GM21423 (cell line): ENCODE measurements around the gene ALPG.
"Not testable (repeated sequence)": the region's sequence is repeated elsewhere in the genome, so short reads cannot be mapped to it uniquely, and the experiment has no call there.

Source experiments
- ATAC-seq: cut with Tn5 transposase; IDR thresholded peaks from one replicate; pipeline ENCODE4 v1.9.1; 2021; ENCODE audit warnings: mild to moderate bottlenecking, moderate library complexity; ENCODE audit not compliant: unreplicated experiment

ALPG gene

DNA sequence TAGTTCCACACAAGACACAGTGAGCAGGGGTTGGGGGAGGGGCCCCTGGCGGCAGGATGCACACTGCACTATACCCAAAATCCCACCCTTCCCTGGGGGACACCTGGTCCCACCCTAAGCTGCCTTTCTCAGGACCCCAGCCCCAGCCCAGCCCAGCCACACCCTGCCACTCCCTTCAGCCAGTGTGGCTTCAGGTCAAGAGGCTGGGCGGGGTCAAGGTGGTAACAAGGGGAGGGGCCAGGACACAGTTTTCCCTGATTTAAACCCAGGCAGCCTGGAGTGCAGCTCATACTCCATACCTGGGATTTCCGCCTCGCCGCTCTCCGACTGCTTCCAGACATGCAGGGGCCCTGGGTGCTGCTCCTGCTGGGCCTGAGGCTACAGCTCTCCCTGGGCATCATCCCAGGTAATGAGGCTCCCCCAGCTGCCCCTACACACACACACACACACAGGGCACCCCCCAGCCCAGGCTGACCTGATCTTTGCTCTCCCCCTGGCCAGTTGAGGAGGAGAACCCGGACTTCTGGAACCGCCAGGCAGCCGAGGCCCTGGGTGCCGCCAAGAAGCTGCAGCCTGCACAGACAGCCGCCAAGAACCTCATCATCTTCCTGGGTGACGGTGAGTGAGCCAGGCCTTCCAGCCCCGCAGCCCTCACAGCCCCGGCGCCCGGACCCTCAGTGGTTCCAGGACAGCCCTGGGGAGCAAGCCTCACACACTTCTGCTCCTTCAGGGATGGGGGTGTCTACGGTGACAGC, at the start of gene ALPG:
TSS of gene ALPG (plus strand) at position 289 of the 755 bp plus-strand sequence. CDS start at position 340, 51 bp downstream.
- ATAC-seq: no peak

DNA sequence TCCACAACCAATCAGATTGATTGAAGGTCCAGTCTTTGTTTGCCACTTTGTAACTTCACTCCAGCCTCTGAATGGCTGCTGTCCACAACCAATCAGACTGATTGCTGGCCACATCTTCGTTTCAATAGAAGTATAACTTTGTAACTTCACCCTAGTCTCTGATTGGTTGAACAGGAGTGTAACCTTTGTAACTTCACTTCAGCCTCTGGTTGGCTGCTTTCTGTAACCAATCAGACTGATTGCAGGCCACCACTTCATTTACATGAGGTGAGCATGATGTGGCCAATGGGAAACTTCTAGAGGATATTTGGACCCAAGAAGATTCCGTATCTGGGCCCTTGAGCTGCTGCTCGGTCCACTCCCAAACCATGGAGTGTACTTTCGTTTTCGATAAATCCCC, 45.0 kb upstream of the ALPG start:
- no peak for ATAC-seq

DNA sequence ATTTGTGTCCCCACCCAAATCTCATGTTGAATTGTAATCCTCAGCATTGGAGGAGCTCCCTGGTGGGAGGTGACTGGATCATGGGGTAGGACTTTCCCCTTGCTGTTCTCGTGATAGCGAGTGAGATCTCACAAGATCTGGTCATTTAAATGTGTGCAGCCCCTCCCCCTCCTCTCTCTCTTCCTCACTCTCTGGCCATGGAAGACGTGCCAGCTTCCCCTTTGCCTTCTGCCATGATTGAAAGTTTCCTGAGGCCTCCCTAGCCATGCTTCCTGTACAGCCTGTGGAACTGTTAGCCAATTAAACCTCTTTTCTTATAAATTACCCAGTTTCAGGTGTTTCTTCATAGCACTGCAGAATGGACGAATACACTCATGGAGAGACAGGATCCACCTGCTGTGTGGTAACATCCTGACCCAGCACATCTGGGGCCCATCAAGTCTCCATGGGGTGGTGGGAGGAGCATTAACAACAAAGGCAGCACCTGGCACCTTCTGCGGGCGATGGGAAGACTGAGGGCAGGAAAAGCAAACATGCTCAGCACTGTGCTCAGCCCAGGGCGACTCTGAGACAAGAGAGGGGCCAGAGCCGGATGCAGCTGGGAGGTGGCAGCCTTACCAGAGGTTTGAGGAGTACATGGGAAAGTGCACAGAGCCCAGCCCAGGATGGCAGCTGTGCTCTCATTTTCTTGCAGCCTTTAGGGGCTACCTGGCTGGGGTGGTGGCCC, 44.3 kb upstream of the ALPG start:
- no peak for ATAC-seq

DNA sequence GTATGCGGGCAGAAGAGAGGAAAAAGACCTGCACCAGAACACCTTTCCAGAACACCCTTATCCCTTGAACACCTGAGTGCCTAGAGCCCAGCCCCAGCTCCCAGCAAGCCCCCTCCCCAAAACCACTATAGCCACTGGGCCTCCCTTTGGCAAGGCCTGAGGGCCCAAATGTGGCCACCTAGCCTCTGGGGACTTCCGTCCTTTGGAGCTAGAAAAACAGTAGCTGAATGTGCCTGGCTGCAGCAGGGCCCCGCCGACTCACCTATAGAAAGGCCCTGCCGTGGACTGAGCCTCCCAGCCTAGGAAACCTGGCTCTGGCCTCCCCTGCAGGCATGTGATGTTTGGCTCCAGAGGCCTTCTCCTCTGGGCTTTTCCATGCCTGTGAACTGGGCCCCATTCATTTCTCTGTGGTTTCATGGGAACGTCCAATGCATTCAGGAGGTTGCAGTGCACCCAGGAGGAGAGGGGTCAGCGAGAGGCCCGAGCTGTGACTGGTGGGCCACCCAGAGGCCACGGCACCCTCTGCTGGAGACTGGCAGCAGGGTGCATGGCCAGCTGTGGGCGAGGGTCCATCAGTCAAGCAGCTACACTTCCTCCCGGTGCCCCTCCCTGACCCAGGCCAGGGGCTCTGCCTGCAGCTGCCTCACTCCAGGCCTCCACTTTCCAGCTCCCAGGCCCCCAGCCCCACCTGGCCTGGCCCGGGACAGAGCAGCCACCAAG, 43.4 kb upstream of the ALPG start:
- ATAC-seq: not testable (repeated sequence)

DNA sequence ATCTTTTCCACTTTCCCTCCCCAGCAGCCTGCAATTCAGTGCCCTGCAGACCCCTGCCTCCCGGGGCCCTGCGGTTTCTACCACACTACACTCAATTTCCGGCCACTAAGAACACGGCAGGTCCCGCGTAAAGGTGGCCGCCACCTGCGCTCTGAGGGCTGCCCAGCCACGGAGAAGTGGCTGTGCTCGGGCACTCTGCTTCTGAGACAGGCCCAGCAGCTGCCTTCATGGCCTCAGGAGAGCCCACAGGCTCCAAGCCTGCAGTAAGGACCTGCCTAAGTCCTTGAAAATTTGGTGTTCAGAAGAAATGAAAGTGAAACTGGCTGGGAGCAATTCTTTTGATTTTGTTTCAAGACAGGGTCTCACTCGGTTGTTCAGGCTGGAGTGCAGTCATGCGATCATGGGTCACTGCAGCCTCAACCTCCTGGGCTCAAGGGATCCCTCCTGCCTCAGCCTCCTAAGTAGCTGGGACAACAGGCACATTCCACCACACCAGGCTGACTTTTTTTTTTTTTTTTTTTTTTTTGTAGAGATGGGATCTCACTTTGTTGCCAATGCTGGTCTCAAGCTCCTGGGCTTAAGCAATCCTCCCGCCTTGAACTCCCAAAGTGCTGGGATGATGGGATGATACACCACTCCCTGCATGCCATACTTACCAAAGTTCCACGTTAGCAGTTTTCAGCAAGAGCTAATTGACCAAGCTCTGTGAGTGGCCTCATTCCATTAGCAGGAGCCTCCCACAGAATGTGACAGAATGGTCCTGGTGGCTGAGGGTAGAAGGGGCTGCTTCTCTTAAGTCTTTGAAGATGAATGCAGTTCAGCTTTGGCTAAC, 42.6 kb upstream of the ALPG start:
- ATAC-seq: peak; percentile 36

DNA sequence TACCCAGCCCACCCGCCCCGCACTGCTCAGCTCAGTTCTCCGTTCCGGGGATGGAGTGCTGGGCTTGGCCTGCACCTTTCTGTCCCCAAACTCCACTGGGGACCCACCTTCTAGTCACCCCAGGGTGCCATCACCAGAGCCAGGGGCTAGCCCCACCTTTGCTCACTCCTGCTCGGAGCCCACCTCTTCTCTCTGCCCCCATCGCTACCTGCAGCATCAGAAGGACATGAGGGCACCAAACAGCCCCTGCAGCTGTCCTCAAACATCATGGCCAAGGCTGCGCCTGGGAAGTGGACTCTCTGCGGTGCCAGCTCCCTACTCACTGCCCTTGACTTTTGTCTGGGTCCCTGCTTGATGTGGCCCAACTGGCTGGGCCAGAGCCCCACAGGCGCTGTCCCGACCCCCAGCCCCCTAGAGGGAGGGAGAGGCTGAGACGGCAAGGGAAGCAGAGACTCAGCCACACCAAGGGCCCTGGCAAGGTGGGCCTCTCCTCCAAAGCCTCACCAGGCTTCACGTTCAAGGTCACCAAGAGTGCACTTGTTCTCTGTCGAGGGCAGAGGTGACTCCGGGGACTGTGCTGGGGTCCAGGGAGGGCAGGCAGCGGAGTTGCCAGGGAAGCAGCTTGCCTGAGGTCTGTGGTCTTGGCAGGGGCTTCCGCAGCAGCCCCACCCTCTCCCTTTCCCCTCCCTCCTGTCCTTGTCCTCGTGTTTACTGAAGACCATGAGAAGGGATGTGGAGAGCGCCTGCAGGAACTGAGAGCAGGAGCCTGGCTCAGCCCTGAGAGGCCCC, 41.6 kb upstream of the ALPG start:
- not testable (repeated sequence) for ATAC-seq

DNA sequence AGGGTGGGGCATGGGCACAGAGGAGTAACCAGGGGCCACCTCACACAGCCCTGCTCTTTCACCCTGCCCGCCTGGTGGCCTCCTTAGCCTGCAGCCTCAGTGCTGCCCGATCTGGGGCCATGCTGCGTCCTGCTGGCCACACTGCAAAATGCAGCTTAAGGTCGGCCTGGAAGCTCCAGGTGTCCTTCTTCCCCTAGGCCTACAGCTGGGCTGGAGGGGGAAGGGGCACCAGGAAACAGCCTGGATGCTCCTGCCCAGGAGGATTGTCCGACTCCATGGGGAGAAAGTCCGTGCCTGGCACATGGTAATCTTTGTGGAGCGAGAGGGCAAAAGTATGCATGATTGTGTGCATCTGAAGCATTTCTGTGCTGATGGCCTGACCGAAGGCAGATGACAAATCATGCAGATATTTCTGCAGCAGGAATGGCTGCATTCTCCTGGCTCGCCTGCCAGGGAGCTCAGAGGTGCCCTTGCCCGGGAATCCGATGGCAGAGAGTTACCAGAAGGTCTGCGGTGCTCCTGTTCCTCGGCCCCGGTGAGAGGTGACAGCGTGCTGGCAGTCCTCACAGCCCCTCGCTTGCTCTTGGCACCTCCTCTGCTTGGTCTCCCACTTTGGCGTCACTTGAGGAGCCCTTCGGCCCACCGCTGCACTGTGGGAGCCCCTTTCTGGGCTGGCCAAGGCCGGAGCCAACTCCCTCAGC, 40.9 kb upstream of the ALPG start:
- no peak for ATAC-seq

DNA sequence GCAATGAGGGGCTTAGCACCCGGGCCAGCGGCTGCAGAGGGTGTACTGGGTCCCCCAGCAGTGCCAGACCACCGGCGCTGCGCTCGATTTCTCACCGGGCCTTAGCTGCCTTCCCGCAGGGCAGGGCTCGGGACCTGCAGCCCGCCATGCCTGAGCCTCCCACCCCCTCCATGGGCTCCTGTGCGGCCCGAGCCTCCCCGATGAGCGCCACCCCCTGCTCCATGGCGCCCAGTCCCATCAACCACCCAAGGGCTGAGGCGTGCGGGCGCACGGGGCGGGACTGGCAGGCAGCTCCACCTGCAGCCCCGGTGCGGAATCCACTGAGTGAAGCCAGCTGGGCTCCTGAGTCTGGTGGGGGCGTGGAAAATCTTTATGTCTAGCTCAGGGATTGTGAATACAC, 40.2 kb upstream of the ALPG start:
- ATAC-seq: not testable (repeated sequence)

DNA sequence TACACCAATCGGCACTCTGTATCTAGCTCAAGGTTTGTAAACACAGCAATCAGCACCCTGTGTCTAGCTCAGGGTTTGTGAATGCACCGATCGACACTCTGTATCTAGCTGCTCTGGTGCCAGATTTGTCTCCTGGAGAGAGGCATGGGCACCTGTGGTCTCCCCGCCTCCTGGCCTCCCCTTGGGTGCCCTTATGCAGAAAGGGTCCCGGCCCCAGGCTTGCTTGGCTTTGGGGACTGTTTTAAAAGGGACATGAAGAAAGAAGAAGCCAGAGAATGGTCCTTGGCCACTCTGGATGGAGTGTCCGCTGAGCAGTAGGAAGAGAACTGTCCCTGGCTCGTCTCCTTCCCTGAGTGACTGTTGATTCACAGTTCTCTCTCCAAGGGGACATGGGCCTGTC, 39.6 kb upstream of the ALPG start:
- no peak for ATAC-seq

DNA sequence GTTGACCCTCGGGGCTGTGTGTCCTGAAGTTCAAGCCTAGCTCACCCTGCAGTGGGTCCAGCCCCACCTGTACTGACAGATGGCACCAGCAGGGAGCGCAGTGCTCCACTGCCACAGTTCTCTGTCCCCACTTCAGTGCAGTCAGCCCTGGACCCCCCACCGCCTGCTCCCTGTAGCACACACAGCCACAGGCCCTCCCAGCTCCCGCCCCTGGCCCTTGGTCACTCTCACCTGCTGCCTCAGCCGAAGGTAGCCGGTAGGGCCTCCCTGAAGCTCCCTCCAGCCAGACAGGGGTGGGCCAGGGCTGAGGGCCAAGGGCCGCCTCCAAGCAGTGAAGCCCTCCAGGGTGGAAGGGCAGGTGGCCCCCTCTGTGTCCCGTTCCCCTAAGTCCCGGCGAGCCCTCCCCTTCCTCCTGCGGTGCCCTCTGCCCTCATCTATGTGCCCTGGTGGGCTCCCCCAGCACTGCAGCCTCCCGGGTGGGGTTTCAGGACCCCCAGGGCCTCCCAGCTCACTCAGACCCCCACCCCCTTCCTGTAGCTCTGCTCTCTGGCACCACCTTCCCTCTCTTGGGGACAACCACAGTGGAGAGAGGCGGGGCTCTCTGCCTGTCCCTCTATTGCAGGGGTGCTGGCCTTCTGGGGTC, 38.9 kb upstream of the ALPG start:
- ATAC-seq: no peak

DNA sequence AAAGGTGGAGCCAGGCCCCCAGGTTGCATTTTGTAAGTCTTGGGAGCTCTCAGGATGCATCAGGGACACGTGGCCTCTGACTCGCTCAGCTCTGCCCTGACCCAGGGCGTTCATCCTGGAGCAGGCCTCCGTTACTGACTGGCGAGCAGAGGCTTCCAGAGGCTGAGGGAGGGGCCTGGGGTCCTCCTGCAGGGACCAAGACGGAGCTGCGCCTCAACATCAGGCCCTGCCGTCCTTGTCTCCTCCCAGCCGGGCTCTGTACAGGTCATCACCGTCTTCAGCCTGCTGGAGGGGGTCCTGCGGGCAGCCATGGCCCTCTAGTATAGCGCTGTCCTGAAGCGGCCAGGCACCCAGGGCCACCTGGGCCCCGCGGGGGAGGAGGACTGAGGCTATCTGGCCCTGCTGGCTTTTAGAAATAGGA, 38.3 kb upstream of the ALPG start:
- no peak for ATAC-seq

DNA sequence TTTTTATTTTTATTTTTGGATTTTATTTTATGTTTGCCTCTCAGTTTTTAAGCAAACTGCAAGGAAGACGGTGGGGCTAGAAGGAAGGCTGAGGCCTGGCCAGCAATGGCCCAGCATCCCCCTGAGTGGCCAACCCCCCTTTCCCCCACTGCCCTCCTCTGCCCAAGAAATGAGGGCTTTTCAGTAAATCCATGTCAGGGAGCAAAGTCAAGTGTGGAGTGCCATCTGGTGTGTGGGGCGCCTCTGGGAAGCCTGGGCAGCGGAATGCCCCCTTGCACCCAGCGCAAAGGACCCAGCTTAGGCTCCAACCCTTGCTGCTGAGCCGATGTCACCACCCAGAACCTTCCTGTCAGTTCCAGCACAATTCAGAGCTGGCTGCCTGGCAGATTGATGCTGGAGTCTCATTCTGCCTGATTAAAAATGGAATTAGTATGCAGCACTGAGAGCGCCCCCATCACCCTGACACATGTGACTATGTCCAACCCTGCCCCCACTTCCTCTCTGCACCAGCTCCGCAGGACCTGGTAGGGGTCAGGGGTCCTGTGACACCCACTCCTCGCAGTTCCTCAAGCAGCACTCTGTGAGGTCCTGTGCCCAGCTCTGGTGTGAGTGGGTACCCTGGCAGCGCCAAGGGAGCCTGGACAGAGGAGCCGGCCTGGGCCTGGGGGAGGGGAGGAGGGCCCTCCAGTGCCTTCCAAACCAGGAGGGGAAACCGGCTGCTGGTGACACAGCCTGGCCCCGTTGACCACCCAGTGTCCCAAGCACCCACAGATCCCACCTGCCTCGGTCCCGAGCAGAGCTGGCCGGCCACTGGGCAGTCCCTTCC, 37.3 kb upstream of the ALPG start:
- no peak for ATAC-seq

DNA sequence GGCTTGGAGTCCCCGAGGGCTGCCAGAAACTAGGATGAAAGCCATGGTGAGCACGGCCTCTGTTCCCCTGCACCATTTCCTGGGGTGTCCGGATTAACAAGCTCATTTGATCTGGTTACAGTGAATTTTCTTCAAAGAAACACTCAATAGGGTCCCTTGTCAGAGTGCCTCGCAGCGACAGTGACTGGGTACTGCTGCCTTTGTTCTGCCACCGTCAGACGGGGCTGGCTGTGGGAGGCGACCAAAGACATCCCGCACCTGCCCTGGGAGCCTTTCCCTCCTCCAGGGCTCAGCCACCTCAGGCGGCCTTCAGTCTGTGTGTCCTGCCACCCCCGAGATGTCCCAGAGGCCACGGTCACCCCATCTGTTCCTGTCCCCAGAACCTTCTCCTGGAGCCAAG, 36.6 kb upstream of the ALPG start:
- ATAC-seq: not testable (repeated sequence)

DNA sequence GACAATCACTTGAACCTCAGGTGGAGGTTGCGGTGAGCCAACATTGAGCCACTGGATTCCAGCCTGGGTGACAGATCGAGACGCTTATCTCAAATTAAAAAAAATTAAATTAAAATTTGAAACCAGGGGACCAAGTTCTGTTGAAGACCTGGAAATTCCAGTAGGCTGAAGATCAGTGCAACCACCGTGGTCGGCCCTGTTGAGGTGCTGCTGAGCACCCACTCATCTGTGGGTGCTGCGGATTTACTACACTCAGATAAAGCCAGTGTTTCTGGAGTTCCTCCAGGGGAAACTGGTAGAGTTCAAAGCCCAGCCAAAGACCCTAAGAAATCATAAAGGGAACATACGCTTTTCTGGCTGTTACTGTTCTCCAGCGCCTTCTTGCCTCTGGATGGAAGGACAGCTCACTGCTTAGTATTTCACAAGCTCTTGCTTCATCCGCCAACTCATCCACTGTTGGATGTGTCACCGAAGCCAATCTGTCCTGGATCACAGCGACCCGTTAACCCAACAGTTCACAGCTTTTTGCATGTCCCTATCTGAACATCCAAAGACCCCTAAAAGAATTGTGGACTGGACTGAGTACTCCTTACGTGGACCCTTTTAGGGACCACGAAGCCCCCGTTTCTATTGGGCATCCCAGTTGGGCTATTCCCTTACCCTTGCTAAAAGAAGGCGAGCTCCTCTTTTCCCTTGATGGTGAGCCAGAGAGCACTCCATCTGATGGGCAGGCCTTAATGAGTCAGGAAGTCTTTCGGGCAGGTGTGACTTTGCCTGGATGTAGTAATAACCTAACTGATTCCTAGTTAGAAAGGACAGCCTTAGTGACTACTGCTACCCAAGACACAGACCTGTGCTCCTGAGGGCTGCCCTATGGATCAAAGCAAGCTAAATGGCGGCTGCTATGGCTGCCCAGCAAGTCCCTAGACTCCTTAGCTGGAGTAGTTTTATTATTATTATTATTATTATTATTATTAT, 34.1 kb upstream of the ALPG start:
- ATAC-seq: no peak

DNA sequence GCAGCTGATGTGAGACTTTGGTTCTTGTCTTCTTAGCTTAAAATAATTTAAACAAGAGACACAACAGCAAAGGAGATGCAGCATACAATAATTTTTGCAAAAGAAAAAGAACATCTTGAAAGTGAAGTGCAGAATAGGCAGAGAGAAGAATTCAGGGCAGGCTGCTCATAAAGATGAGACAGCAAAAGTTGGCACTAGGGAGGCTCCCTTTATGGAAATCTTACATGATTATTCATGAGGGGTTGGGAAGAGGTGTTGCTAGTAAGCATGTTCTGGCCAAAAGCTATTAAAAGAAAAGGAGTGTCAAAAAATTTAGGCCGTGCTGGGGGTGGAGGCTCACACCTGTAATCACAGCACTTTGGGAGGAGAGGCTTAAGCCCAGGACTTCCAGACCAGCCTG, 32.3 kb upstream of the ALPG start:
- ATAC-seq: no peak

DNA sequence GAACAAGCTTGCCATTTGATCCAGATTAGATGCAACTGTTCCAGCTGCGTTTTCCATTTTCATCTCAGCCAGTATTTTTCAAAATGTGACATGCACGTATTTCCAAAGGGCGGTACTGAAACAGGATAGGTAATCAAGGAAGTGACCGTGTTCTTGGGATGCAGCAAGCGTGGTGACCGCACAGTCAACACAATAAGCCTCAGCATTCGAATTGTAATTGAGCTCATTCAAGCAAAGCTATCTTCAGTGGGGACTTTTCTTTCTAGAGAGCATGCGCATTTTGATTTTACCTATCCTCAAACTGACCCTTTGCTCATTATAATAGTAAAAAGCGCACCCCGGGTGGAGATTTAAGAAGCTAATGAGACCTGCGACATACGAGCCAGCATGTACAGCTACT, 31.5 kb upstream of the ALPG start:
- no peak for ATAC-seq

DNA sequence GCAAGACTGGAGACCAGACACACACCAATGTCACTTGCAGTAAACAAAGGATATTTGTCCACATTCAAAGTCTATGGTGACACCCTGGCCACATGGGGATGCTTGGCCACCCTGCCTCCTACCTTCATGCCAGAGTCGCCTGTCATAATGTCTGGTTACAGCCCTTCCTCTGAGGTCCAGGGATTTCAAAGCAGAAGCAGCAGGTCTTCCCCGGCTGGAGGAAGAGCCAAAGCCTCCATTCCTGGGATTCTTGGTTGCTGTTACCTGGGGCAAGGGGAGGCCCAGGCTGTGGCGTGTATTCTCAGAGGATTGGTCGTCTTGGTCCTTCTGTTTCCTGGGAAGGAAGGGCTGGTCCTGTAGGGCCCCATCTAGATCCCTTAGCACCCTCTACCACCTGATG, 30.4 kb upstream of the ALPG start:
- ATAC-seq: no peak
